Liver (tissue), 9 donors: ENCODE results near the gene MVB12B. TPM values are rescaled to one million over a fixed set of nuclear protein-coding genes. Genes with fewer than 3 reads are reported as not detected.

Experiments
- DNase-seq: peaks from one replicate; pipeline ENCODE4 v3.0.0-alpha.2; 2017; ENCODE audit warnings: low spot score
- H3K27ac ChIP-seq, 2 donors: one replicate each; pipeline ENCODE4 v1.7.0; 2013; ENCODE audit warnings: inconsistent platforms in 2 of 2, low read length in 2 of 2, control low read depth in 1 of 2, low read depth in 1 of 2, mild to moderate bottlenecking in 1 of 2
- H3K27me3 ChIP-seq, 4 donors: one replicate each; pipeline versions ENCODE4 v1.6.1 to v1.7.0; 2013; ENCODE audit warnings: low read length in 3 of 4, inconsistent platforms in 1 of 4, mild to moderate bottlenecking in 1 of 4, moderate library complexity in 1 of 4; ENCODE audit not compliant: control insufficient read depth in 4 of 4, insufficient read depth in 4 of 4
- H3K36me3 ChIP-seq, 4 donors: one replicate each; pipeline versions ENCODE4 v1.6.1 to v1.7.0; 2013; ENCODE audit warnings: low read length in 3 of 4, mild to moderate bottlenecking in 3 of 4, low read depth in 1 of 4, moderate library complexity in 1 of 4; ENCODE audit not compliant: control insufficient read depth in 4 of 4, insufficient read depth in 3 of 4
- H3K4me1 ChIP-seq, 4 donors: one replicate each; pipeline versions ENCODE4 v1.6.1 to v1.7.0; 2013; ENCODE audit warnings: low read length in 3 of 4, mild to moderate bottlenecking in 3 of 4, moderate library complexity in 1 of 4; ENCODE audit not compliant: control insufficient read depth in 4 of 4, insufficient read depth in 4 of 4
- H3K4me3 ChIP-seq, 3 donors: one replicate each; pipeline versions ENCODE4 v1.6.1 to v1.7.0; 2013; ENCODE audit warnings: low read length in 3 of 3, control low read depth in 1 of 3, low read depth in 1 of 3, mild to moderate bottlenecking in 1 of 3
- H3K9ac ChIP-seq, 2 donors: one replicate each; pipeline ENCODE4 v1.7.0; 2013; ENCODE audit warnings: low read length in 2 of 2, mild to moderate bottlenecking in 2 of 2, moderate library complexity in 2 of 2, control low read depth in 1 of 2, low read depth in 1 of 2
- H3K9me3 ChIP-seq, 4 donors: one replicate each; pipeline versions ENCODE4 v1.6.1 to v1.7.0; 2013; ENCODE audit warnings: low read length in 3 of 4; ENCODE audit not compliant: control insufficient read depth in 4 of 4
- EGR1 ChIP-seq, 2 donors: IDR thresholded peaks; 2 replicates each; pipeline ENCODE4 v1.6.1; 2016 to 2018; ENCODE audit warnings: antibody characterized with exemption in 2 of 2, low read depth in 2 of 2
- GABPA ChIP-seq, 2 donors: IDR thresholded peaks in 1 of 2; conservative IDR thresholded peaks in 1 of 2; 2 replicates each; pipeline ENCODE4 v1.6.1; 2016; ENCODE audit warnings: antibody characterized with exemption in 2 of 2, mild to moderate bottlenecking in 1 of 2, moderate library complexity in 1 of 2
- JUND ChIP-seq, 2 donors: IDR thresholded peaks; 2 replicates each; pipeline ENCODE4 v1.6.1; 2016; ENCODE audit warnings: antibody characterized with exemption in 2 of 2
- RAD21 ChIP-seq, 2 donors: IDR thresholded peaks; 2 replicates each; pipeline ENCODE4 v1.6.1; 2016; ENCODE audit warnings: antibody characterized with exemption in 2 of 2, mild to moderate bottlenecking in 2 of 2
- RXRA ChIP-seq, 2 donors: IDR thresholded peaks; 2 replicates each; pipeline ENCODE4 v1.6.1; 2017 to 2018; ENCODE audit warnings: antibody characterized with exemption in 2 of 2, mild to moderate bottlenecking in 1 of 2
- SP1 ChIP-seq: IDR thresholded peaks from 2 replicates; pipeline ENCODE4 v1.6.1; 2018; ENCODE audit warnings: antibody characterized with exemption, mild to moderate bottlenecking
- YY1 ChIP-seq: IDR thresholded peaks from 2 replicates; pipeline ENCODE4 v1.6.1; 2016; ENCODE audit warnings: antibody characterized with exemption, mild to moderate bottlenecking
- WGBS: extraction: QIAGEN DNeasy Blood & Tissue Kit; methylation state at CpG from one replicate; pipeline ENCODE4 v1.1.7; 2013; 5-methylcytosine and 5-hydroxymethylcytosine counted together
- polyA plus RNA-seq, 2 donors: library from polyadenylated mRNA; stranded (reverse) in 1 of 2; unstranded in 1 of 2; fragments of 200-250 nt in 1 of 2; fragments of >200 nt in 1 of 2; fragmentation: Nextera tagmentation in 1 of 2; extraction: Ambion mirVana in 1 of 2; gene quantifications; one replicate each; pipeline versions ENCODE4 v1.2.1 to v1.2.3, GENCODE V29; 2013 to 2015
- total RNA-seq, 2 donors: library from RNA; depleted of rRNA; stranded (reverse); fragments of >200 nt; gene quantifications; one replicate each; pipeline ENCODE4 v1.2.3, GENCODE V29; 2014
- TF ChIP-seq, protein P1 (sequence below): fragments of 150-350 bp; IDR thresholded peaks from 2 replicates; pipeline ENCODE4 v1.5.1; 2017; ENCODE audit warnings: improper control_type of control experiment, low read depth, low read length; ENCODE audit not compliant: missing input control
- TF ChIP-seq, protein P2 (sequence below): IDR thresholded peaks from 2 replicates; pipeline ENCODE4 v1.6.1; 2016; ENCODE audit warnings: antibody characterized with exemption
- TF ChIP-seq, protein P3 (sequence below): IDR thresholded peaks from 2 replicates; pipeline ENCODE4 v1.6.1; 2016; ENCODE audit warnings: antibody characterized with exemption
- TF ChIP-seq, protein P4 (sequence below): IDR thresholded peaks from 2 replicates; pipeline ENCODE4 v1.6.1; 2016; ENCODE audit warnings: antibody characterized with exemption, mild to moderate bottlenecking
- TF ChIP-seq, protein P5 (sequence below): IDR thresholded peaks from 2 replicates; pipeline ENCODE4 v1.6.1; 2016; ENCODE audit warnings: antibody characterized with exemption
- donor health status: healthy.
- donor health status: healthy.
- donor health status: healthy.
- donor health status: healthy.
- donor health status: healthy.

Gene MVB12B
- total and polyA plus RNA-seq, 4 donors, result 5.3 to 12.4 (median 8.4) TPM

DNA sequence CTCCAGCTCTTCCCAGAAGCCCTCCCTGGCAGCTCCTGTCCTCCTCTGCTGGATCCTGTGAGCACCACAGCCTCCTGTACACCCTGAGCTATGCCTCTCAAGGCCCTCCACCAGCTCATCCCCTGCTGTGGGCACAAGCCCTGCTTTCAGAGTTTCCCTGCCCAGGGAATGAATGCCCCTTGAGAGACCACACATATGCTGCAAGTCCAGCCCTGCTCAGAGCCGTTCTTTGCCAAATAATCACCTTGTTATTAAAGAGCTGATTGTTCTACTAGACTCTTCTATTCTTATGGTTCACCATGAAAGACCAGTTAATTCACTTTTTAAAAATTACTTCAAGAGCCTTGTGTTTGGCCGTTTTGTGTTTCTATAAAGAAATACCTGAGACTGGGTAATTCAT, 121.5 kb downstream of the MVB12B start (continued):
- TF ChIP-seq, protein P1, sequence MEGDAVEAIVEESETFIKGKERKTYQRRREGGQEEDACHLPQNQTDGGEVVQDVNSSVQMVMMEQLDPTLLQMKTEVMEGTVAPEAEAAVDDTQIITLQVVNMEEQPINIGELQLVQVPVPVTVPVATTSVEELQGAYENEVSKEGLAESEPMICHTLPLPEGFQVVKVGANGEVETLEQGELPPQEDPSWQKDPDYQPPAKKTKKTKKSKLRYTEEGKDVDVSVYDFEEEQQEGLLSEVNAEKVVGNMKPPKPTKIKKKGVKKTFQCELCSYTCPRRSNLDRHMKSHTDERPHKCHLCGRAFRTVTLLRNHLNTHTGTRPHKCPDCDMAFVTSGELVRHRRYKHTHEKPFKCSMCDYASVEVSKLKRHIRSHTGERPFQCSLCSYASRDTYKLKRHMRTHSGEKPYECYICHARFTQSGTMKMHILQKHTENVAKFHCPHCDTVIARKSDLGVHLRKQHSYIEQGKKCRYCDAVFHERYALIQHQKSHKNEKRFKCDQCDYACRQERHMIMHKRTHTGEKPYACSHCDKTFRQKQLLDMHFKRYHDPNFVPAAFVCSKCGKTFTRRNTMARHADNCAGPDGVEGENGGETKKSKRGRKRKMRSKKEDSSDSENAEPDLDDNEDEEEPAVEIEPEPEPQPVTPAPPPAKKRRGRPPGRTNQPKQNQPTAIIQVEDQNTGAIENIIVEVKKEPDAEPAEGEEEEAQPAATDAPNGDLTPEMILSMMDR, result no peak
- no peak for TF ChIP-seq RXRA (IDR thresholded peaks at IDR 0.05)
- TF ChIP-seq, protein P2, sequence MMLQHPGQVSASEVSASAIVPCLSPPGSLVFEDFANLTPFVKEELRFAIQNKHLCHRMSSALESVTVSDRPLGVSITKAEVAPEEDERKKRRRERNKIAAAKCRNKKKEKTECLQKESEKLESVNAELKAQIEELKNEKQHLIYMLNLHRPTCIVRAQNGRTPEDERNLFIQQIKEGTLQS, result no peak
- no peak for TF ChIP-seq RAD21 (IDR thresholded peaks at IDR 0.05)
- no peak for TF ChIP-seq GABPA (IDR thresholded peaks at IDR 0.05 in 1 of 2, conservative IDR thresholded peaks at IDR 0.05 in 1 of 2)

DNA sequence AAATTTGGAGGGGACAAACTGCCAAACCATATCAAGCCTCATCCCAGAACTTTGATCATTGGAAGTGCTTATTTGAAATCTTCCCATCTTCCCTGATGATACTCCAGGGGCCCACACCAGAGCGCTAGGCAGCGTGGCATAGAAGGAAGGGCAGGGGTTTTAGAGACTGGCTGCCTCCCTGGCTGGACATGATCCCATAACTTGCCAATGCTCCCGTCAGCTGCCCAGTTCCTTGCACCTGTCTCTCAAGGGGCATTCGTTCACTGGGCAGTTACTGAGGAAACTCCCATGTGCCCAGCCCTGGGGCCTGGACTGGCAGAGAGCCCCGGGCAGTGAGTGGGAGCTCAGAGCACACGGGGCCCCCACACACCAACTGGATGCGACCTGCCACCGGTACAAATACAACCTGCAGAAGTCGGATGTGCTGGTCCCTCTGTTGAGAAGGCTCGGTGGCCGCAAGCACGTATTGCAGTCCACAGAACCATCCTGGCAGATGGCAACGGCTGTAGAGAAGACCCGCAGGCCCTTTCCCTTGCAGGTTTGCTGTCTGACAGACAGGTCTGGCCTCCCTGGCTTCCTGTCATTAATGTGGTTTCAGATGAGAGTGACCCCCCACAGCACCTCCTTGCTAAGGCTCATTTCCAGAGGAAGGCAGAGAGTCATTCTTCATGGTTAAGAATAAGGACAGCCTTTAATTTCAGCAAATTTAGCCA, 122.4 kb downstream of the MVB12B start:
- DNase-seq, result no peak
- no peak overlapping the region for H3K27ac ChIP-seq

More for the DNA sequence above, 122.4 kb downstream of the MVB12B start:
- Histone ChIP-seq H3K36me3 (peaks cover 0 to 11% (median 5%) of the 10 kb centered on the region in 4 donors), H3K27me3 (no peaks in the 10 kb centered on the region), H3K4me1 (no peaks in the 10 kb centered on the region), H3K4me3 (no peak overlapping the region), H3K9me3 (no peaks in the 10 kb centered on the region), H3K9ac (no peak overlapping the region)
- WGBS, result 95% methylated on average over 14 of the region's 14 CpGs
- TF ChIP-seq JUND (IDR thresholded peaks at IDR 0.05) (no peak), YY1 (no peak), RXRA (IDR thresholded peaks at IDR 0.05) (no peak), SP1 (no peak), RAD21 (IDR thresholded peaks at IDR 0.05) (no peak), EGR1 (IDR thresholded peaks at IDR 0.05; ENCODE audit: low read depth in 2 of 2) (no peak)
- TF ChIP-seq, protein P3, sequence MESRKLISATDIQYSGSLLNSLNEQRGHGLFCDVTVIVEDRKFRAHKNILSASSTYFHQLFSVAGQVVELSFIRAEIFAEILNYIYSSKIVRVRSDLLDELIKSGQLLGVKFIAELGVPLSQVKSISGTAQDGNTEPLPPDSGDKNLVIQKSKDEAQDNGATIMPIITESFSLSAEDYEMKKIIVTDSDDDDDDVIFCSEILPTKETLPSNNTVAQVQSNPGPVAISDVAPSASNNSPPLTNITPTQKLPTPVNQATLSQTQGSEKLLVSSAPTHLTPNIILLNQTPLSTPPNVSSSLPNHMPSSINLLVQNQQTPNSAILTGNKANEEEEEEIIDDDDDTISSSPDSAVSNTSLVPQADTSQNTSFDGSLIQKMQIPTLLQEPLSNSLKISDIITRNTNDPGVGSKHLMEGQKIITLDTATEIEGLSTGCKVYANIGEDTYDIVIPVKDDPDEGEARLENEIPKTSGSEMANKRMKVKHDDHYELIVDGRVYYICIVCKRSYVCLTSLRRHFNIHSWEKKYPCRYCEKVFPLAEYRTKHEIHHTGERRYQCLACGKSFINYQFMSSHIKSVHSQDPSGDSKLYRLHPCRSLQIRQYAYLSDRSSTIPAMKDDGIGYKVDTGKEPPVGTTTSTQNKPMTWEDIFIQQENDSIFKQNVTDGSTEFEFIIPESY, result no peak
- TF ChIP-seq, protein P4, sequence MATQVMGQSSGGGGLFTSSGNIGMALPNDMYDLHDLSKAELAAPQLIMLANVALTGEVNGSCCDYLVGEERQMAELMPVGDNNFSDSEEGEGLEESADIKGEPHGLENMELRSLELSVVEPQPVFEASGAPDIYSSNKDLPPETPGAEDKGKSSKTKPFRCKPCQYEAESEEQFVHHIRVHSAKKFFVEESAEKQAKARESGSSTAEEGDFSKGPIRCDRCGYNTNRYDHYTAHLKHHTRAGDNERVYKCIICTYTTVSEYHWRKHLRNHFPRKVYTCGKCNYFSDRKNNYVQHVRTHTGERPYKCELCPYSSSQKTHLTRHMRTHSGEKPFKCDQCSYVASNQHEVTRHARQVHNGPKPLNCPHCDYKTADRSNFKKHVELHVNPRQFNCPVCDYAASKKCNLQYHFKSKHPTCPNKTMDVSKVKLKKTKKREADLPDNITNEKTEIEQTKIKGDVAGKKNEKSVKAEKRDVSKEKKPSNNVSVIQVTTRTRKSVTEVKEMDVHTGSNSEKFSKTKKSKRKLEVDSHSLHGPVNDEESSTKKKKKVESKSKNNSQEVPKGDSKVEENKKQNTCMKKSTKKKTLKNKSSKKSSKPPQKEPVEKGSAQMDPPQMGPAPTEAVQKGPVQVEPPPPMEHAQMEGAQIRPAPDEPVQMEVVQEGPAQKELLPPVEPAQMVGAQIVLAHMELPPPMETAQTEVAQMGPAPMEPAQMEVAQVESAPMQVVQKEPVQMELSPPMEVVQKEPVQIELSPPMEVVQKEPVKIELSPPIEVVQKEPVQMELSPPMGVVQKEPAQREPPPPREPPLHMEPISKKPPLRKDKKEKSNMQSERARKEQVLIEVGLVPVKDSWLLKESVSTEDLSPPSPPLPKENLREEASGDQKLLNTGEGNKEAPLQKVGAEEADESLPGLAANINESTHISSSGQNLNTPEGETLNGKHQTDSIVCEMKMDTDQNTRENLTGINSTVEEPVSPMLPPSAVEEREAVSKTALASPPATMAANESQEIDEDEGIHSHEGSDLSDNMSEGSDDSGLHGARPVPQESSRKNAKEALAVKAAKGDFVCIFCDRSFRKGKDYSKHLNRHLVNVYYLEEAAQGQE, result no peak
- TF ChIP-seq, protein P5, sequence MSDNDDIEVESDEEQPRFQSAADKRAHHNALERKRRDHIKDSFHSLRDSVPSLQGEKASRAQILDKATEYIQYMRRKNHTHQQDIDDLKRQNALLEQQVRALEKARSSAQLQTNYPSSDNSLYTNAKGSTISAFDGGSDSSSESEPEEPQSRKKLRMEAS, result no peak
